Measurements from ENCODE around the gene GLT1D1. TPM values are rescaled to one million over a fixed set of nuclear protein-coding genes. Genes with fewer than 3 reads are reported as not detected.

Gene GLT1D1
- polyA plus RNA-seq, 1 of the 3 experiments (the other 2 are of a cell fraction) = 0.05 TPM

DNA sequence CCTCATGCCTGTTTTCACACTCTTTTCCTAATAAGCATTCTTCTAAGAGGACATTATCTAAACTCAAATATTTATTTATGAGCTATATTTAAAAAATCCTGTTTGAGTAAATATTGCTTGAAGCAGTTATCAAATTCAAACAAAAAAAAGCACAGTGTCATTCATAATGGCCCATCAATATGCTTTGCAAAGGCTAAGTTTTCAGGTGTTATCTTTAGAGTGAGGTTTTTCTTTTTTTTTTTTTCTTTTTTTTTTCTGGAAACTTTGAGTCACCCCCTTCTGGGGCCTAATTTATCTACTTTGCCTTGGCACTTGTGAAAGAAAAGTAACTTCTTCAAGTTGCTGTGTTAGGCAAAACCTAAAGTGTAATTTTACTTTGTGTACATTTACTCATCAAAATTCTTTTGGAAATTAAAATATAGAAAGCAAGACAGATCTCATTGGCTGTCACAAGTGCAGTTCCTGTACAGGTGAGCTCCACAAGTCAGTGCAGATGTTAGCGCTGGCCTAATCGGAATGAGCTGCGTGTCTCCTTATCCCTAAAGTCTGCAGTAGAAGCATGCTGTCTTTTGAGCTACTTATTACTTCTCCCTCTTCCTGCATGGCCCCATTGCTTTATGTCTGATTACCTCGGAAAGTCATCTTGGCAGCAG is 53.3 kb downstream of the GLT1D1 start (continued):
- TF ChIP-seq NRF1 (IDR thresholded peaks at IDR 0.05; ENCODE audit: low read depth, low read length) = no peak
- no peak for TF ChIP-seq SIN3A (IDR thresholded peaks at IDR 0.05; ENCODE audit: borderline replicate concordance, low read depth, low read length)
- TF ChIP-seq TAF1 (IDR thresholded peaks at IDR 0.05; ENCODE audit: borderline replicate concordance, low read depth, low read length) = no peak
- no peak for TF ChIP-seq MEF2A (IDR thresholded peaks at IDR 0.05; ENCODE audit: borderline replicate concordance, low read depth)
- TF ChIP-seq TCF12 (IDR thresholded peaks at IDR 0.05) = no peak
- no peak for TF ChIP-seq NFIC (IDR thresholded peaks at IDR 0.05; ENCODE audit: borderline replicate concordance)
- TF ChIP-seq, protein P1, sequence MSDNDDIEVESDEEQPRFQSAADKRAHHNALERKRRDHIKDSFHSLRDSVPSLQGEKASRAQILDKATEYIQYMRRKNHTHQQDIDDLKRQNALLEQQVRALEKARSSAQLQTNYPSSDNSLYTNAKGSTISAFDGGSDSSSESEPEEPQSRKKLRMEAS (IDR thresholded peaks at IDR 0.05; ENCODE audit: low read depth) = no peak
- no peak for TF ChIP-seq POLR2AphosphoS5 (IDR thresholded peaks at IDR 0.05; ENCODE audit: low read depth, low read length)
- TF ChIP-seq, protein P2, sequence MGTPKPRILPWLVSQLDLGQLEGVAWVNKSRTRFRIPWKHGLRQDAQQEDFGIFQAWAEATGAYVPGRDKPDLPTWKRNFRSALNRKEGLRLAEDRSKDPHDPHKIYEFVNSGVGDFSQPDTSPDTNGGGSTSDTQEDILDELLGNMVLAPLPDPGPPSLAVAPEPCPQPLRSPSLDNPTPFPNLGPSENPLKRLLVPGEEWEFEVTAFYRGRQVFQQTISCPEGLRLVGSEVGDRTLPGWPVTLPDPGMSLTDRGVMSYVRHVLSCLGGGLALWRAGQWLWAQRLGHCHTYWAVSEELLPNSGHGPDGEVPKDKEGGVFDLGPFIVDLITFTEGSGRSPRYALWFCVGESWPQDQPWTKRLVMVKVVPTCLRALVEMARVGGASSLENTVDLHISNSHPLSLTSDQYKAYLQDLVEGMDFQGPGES (IDR thresholded peaks at IDR 0.05; ENCODE audit: low read depth, low read length) = no peak
- TF ChIP-seq, protein P3, sequence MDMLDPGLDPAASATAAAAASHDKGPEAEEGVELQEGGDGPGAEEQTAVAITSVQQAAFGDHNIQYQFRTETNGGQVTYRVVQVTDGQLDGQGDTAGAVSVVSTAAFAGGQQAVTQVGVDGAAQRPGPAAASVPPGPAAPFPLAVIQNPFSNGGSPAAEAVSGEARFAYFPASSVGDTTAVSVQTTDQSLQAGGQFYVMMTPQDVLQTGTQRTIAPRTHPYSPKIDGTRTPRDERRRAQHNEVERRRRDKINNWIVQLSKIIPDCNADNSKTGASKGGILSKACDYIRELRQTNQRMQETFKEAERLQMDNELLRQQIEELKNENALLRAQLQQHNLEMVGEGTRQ (IDR thresholded peaks at IDR 0.05; ENCODE audit: borderline replicate concordance, low read depth, low read length) = no peak

DNA sequence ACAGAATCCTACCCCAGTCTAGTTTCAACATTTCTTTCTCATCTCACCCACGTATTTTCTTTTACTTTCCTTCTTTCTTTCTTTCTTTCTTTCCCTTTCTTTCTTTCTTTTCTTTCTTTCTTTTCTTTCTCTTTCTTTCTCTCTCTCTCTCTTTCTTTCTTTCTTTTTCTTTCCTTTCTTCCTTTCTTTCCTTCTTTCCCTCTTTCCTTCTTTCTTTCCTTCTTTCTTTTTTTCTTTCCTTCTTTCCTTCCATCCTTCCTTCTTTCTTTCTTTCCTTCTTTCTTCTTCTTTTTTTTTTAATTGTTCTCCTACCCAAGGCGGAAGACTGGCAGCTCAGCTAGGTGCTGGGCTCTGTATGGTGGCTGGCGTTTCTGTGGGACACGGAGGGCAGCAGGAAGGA is 55.0 kb downstream of the GLT1D1 start:
- DNase-seq = no peak
- Histone ChIP-seq H2AFZ (ENCODE audit: low read depth) (no peak overlapping the region), H3K79me2 (ENCODE audit: insufficient read depth) (no peaks in the 10 kb centered on the region), H3K4me1 (ENCODE audit: control insufficient read depth in 1 of 2, insufficient read depth in 2 of 2, low read depth in 1 of 2, low read length in 1 of 2) (no peaks in the 10 kb centered on the region; a peak in 1 of 4 replicates), H3K27me3 (ENCODE audit: insufficient read depth) (no peaks in the 10 kb centered on the region), H4K20me1 (ENCODE audit: insufficient read depth) (no peaks in the 10 kb centered on the region), H3F3A (replicated peaks; ENCODE audit: insufficient read depth) (no peaks in the 10 kb centered on the region), H3K36me3 (replicated peaks in 1 of 2; ENCODE audit: control insufficient read depth in 1 of 2, insufficient read depth in 2 of 2, low read length in 1 of 2) (no peaks in the 10 kb centered on the region), H3K9me3 (no peaks in the 10 kb centered on the region), H3K4me3 (ENCODE audit: low read depth in 2 of 2, low read length in 1 of 2) (no peak overlapping the region), H3K4me2 (no peak overlapping the region), H3K9ac (no peak overlapping the region), H3K9me2 (no peaks in the 10 kb centered on the region), H3K27ac (ENCODE audit: low read depth in 2 of 2, low read length in 1 of 2) (no peak overlapping the region)
- POLR2A ChIA-PET = no interaction called here
- 38% methylated on average over 4 of the region's 4 CpGs for WGBS (ENCODE audit: low lambda C conversion rate)
- CTCF ChIA-PET = no interaction called here
- TF ChIP-seq EZH2phosphoT487 (IDR thresholded peaks at IDR 0.05; ENCODE audit: borderline replicate concordance, low read depth) (no peak), RXRA (IDR thresholded peaks at IDR 0.05; ENCODE audit: borderline replicate concordance, low read depth) (no peak), RFX5 (IDR thresholded peaks at IDR 0.05; ENCODE audit: low read length) (no peak), JUND (IDR thresholded peaks at IDR 0.05) (no peak), FOXJ3 (CRISPR knock-in tag; IDR thresholded peaks at IDR 0.05) (no peak), YY1 (IDR thresholded peaks at IDR 0.05; ENCODE audit: low read depth) (no peak), MEF2A (IDR thresholded peaks at IDR 0.05; ENCODE audit: borderline replicate concordance, low read depth) (no peak), CHD2 (IDR thresholded peaks at IDR 0.05; ENCODE audit: low read length, partially characterized antibody) (no peak), SIN3A (IDR thresholded peaks at IDR 0.05; ENCODE audit: borderline replicate concordance, low read depth, low read length) (no peak), TAF1 (IDR thresholded peaks at IDR 0.05; ENCODE audit: borderline replicate concordance, low read depth, low read length) (no peak), GATA2 (CRISPR knock-in tag; IDR thresholded peaks at IDR 0.05) (no peak), FOSL2 (IDR thresholded peaks at IDR 0.05; ENCODE audit: borderline replicate concordance, low read depth) (no peak), RAD21 (IDR thresholded peaks at IDR 0.05; ENCODE audit: low read length) (no peak)
- TF ChIP-seq, protein P4, sequence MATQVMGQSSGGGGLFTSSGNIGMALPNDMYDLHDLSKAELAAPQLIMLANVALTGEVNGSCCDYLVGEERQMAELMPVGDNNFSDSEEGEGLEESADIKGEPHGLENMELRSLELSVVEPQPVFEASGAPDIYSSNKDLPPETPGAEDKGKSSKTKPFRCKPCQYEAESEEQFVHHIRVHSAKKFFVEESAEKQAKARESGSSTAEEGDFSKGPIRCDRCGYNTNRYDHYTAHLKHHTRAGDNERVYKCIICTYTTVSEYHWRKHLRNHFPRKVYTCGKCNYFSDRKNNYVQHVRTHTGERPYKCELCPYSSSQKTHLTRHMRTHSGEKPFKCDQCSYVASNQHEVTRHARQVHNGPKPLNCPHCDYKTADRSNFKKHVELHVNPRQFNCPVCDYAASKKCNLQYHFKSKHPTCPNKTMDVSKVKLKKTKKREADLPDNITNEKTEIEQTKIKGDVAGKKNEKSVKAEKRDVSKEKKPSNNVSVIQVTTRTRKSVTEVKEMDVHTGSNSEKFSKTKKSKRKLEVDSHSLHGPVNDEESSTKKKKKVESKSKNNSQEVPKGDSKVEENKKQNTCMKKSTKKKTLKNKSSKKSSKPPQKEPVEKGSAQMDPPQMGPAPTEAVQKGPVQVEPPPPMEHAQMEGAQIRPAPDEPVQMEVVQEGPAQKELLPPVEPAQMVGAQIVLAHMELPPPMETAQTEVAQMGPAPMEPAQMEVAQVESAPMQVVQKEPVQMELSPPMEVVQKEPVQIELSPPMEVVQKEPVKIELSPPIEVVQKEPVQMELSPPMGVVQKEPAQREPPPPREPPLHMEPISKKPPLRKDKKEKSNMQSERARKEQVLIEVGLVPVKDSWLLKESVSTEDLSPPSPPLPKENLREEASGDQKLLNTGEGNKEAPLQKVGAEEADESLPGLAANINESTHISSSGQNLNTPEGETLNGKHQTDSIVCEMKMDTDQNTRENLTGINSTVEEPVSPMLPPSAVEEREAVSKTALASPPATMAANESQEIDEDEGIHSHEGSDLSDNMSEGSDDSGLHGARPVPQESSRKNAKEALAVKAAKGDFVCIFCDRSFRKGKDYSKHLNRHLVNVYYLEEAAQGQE (IDR thresholded peaks at IDR 0.05; ENCODE audit: low read depth, low read length) = no peak
- TF ChIP-seq, protein P5, sequence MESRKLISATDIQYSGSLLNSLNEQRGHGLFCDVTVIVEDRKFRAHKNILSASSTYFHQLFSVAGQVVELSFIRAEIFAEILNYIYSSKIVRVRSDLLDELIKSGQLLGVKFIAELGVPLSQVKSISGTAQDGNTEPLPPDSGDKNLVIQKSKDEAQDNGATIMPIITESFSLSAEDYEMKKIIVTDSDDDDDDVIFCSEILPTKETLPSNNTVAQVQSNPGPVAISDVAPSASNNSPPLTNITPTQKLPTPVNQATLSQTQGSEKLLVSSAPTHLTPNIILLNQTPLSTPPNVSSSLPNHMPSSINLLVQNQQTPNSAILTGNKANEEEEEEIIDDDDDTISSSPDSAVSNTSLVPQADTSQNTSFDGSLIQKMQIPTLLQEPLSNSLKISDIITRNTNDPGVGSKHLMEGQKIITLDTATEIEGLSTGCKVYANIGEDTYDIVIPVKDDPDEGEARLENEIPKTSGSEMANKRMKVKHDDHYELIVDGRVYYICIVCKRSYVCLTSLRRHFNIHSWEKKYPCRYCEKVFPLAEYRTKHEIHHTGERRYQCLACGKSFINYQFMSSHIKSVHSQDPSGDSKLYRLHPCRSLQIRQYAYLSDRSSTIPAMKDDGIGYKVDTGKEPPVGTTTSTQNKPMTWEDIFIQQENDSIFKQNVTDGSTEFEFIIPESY (IDR thresholded peaks at IDR 0.05; ENCODE audit: borderline replicate concordance, low read depth) = no peak
- TF ChIP-seq, protein P6, sequence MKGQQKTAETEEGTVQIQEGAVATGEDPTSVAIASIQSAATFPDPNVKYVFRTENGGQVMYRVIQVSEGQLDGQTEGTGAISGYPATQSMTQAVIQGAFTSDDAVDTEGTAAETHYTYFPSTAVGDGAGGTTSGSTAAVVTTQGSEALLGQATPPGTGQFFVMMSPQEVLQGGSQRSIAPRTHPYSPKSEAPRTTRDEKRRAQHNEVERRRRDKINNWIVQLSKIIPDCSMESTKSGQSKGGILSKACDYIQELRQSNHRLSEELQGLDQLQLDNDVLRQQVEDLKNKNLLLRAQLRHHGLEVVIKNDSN (IDR thresholded peaks at IDR 0.05; ENCODE audit: borderline replicate concordance, low read depth) = no peak
